Activated naive CD4-positive, alpha-beta T cell treated with anti-CD3 and anti-CD28 coated beads, Interleukin-2, amount 50 U/mL, for 24 hours (primary cell): Measurements from ENCODE around the gene HTR3C.
A peak's percentile ranks its signal among the peaks of the same experiment; 100 is the strongest.
"Not testable (repeated sequence)": the region's sequence is repeated elsewhere in the genome, so short reads cannot be mapped to it uniquely, and the experiment has no call there.

Source experiments
- H3K27ac Mint-ChIP-seq: one replicate; pipeline ENCODE4 v1.8.0; 2021; ENCODE audit warnings: mild to moderate bottlenecking, mixed read lengths
- H3K27me3 Mint-ChIP-seq: one replicate; pipeline ENCODE4 v1.8.0; 2021; ENCODE audit warnings: mixed read lengths
- H3K36me3 Mint-ChIP-seq: one replicate; pipeline ENCODE4 v1.8.0; 2021; ENCODE audit warnings: mixed read lengths
- H3K4me1 Mint-ChIP-seq: one replicate; pipeline ENCODE4 v1.8.0; 2021; ENCODE audit warnings: mixed read lengths
- H3K4me3 Mint-ChIP-seq: one replicate; pipeline ENCODE4 v1.8.0; 2021; ENCODE audit warnings: mild to moderate bottlenecking, mixed read lengths
- H3K9me3 Mint-ChIP-seq: one replicate; pipeline ENCODE4 v1.8.0; 2021; ENCODE audit warnings: mixed read lengths

HTR3C gene, protein sequence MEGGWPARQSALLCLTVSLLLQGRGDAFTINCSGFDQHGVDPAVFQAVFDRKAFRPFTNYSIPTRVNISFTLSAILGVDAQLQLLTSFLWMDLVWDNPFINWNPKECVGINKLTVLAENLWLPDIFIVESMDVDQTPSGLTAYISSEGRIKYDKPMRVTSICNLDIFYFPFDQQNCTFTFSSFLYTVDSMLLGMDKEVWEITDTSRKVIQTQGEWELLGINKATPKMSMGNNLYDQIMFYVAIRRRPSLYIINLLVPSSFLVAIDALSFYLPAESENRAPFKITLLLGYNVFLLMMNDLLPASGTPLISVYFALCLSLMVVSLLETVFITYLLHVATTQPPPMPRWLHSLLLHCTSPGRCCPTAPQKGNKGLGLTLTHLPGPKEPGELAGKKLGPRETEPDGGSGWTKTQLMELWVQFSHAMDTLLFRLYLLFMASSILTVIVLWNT

DNA sequence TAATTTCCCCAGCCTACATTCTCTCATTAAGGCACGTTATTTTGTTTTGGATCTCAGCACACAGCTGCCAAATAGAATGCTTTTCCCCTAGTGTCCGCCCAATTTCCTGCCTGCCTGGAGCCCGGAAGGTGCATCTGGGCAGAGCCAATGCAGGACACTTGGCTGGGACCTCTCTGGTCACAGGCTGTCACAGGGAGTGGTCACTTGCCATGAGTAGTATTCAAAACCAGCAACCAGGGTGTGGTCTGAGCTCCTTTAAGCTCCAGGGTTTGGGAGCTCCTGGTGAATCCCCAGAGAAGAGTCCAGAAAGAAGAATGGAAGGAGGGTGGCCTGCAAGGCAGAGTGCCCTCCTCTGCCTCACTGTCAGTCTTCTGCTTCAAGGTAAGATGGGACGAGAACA, at the start of gene HTR3C:
HTR3C (plus strand) TSS at position 281 of the 400 bp plus-strand sequence; CDS start at position 315, 34 bp downstream.
- peaks cover 2% of the 10 kb centered on the region for H3K27me3 Mint-ChIP-seq

DNA sequence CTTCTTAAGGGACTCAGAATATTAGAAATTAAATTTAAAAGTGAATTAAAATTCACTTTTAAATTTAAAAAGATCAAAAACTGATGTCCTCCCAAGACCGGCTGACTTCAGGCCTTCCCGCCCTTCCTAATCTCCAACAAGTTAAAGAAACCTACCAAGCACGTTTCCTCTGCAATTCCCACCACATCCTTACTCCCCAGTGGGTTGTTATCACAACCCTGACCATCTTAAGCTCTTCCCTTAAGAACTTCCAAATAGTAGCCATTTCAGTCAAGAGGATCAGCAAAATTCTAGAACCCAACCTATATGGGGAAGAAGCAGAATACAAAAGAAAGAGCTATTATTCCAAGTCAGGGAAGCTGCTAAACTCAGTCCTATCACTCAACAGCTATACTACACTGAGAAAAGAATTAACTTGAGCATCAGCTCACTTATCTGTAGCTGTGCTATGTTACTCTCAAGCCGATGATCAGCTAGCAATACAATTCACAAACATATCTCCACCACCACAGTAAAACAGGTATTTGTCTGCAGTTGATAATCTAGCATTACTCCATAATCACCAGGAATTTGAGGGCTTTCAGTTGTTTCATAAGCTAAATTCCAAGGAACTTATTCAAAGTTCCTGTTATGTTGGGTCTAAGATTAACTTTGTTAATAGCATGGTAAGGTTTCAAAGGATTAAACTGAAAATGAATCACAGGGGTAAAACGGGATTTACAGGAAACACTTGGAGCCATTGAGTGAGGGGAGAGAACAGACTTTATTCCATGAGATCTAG, 49.5 kb upstream of the HTR3C start:
- Mint-ChIP-seq H3K27me3 (no peaks in the 10 kb centered on the region), H3K36me3 (peaks cover 8% of the 10 kb centered on the region), H3K4me3 (no peak overlapping the region), H3K27ac (no peak overlapping the region), H3K4me1 (peaks cover 11% of the 10 kb centered on the region), H3K9me3 (no peaks in the 10 kb centered on the region)

More for the DNA sequence above, at the start of gene HTR3C:
- H3K27ac Mint-ChIP-seq: no peak within 1 kb of the TSS
- H3K4me1 Mint-ChIP-seq: no peaks in the 10 kb centered on the region
- H3K4me3 Mint-ChIP-seq: no peak within 1 kb of the TSS
- no peaks in the 10 kb centered on the region for H3K9me3 Mint-ChIP-seq
- H3K36me3 Mint-ChIP-seq: no peaks in the 10 kb centered on the region

DNA sequence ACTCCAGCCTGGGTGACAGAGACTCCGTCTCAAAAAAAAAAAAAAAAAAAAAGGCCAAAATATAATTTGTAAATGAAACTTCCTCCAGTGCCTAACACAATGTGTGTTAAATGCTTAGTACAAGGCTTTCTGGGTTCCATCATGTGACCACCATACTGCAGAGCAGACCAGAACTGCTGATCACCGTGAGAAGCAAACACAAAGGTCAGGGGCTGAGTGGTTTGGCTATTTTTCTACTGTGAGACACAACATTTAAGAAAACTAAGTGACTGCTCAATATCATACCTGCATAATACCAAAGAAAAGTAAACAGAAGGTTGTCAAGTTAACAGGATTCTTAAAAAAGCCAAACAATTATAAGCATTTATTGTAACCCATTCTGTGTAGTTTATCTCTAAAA, 48.4 kb upstream of the HTR3C start:
- H3K4me3 Mint-ChIP-seq: no peak overlapping the region
- no peaks in the 10 kb centered on the region for H3K9me3 Mint-ChIP-seq
- no peak overlapping the region for H3K27ac Mint-ChIP-seq
- no peaks in the 10 kb centered on the region for H3K27me3 Mint-ChIP-seq
- H3K4me1 Mint-ChIP-seq: peaks cover 11% of the 10 kb centered on the region
- peaks cover 6% of the 10 kb centered on the region for H3K36me3 Mint-ChIP-seq

DNA sequence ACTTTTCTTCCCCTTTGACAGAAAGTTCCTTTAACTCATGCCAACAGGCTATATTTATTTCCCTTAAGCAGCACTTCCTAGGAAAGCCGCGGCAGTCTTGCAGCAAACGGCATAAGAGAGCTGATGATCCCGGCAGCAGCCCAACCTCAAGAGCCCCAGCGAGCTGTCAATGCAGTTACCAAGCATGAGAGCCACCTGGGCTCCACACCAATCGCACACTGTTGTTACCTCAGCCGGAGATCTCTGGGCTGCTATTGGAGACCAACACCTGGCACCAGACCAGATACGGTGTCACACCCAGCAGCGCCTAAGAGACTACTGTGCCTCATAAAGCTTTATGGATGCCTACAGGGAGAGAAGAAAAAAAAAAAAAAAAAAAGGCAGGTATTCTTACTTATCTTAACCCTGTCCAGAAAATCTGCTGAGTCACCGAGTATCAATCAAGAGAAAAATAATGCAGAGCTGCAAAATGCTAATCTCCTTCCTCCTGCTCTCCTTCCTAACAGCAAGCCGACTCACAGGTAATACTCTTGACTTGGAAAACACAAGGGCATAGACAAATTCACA, 46.8 kb upstream of the HTR3C start:
- Mint-ChIP-seq H3K27me3 (no peaks in the 10 kb centered on the region), H3K36me3 (peaks cover 7% of the 10 kb centered on the region), H3K27ac (peak overlapping the region; percentile 57), H3K4me1 (peaks cover 11% of the 10 kb centered on the region), H3K4me3 (peak overlapping the region; percentile 26), H3K9me3 (no peaks in the 10 kb centered on the region)

DNA sequence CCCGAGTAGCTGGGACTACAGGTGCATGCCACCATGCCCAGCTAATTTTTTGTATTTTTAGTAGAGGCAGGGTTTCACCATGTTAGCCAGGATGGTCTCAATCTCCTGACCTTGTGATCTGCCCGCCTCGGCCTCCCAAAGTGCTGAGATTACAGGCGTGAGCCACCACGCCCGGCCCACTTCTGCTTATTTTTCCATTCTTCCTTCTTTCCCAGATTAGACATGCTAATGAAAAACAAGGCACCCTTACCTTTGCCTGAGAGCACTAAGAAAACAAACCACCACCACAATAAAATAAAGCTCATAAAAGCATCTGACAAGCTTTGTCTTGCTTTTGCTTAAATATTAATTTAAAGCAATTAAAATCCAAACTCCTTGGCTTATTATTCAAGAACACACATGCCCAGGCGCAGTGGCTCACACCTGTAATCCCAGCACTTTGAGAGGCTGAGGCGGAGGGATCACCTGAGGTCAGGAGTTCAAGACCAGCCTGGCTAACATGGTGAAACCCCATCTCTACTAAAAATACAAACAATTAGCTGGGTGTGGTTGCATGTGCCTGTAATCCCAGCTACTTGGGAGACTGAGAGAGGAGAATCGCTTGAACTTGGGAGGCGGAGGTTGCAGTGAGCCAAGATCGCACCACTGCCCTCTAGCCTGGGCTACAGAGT, 45.6 kb upstream of the HTR3C start:
- peaks cover 11% of the 10 kb centered on the region for H3K4me1 Mint-ChIP-seq
- not testable (repeated sequence) for H3K9me3 Mint-ChIP-seq, H3K36me3 Mint-ChIP-seq, H3K27me3 Mint-ChIP-seq, H3K4me3 Mint-ChIP-seq, H3K27ac Mint-ChIP-seq

DNA sequence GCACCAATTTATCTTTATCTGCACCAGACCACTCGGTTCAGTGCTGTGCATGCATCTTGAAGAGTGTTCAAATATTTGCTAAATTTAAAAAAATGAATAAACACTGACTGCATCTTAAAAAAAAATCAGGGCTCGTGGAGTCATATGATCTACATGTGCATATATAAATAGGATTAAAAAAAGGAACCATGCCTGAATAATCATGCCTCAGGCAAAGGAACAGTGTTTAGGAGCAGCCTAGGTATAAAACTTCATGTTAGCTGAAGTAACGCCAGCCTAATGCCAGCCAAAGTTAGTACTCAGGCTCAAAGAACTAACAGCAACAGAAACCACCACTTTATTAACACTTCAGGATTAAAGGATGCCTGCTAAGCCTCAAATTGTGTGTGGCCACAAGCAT, 44.7 kb upstream of the HTR3C start:
- Mint-ChIP-seq H3K4me1 (peaks cover 11% of the 10 kb centered on the region), H3K27me3 (no peaks in the 10 kb centered on the region), H3K27ac (no peak overlapping the region), H3K9me3 (no peaks in the 10 kb centered on the region), H3K4me3 (no peak overlapping the region), H3K36me3 (peaks cover 11% of the 10 kb centered on the region)

DNA sequence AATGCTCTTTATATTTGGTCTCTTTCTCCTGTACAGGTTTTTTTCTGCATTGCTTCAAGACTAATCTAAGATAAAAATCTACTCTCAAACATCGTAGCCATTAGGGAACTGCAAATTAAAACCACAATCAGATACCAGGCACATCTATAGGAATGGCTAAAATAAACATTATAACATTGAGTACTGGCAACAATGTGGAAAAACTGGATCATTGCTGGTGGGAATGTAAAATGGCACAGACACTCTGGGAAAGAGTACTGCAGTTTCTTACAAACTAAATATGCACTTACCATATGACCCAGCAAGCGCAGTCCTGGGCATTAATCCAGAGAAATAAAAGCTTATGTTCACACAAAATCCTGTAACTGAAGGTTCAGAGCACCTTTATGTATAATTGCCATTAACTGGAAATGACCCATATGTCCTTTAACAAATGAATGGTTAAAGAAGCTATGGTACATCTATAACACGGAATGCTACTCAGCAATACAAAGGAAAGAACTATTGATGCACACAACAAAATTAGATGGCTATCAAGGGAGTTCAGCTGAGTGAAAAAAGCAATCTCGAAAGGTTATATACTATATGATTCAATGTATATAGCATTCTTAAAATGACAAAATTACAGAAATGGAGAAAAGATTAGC, 41.5 kb upstream of the HTR3C start:
- H3K4me3 Mint-ChIP-seq: no peak overlapping the region
- H3K27me3 Mint-ChIP-seq: no peaks in the 10 kb centered on the region
- peaks cover 13% of the 10 kb centered on the region for H3K36me3 Mint-ChIP-seq
- H3K9me3 Mint-ChIP-seq: no peaks in the 10 kb centered on the region
- H3K4me1 Mint-ChIP-seq: peaks cover 17% of the 10 kb centered on the region
- H3K27ac Mint-ChIP-seq: no peak overlapping the region

DNA sequence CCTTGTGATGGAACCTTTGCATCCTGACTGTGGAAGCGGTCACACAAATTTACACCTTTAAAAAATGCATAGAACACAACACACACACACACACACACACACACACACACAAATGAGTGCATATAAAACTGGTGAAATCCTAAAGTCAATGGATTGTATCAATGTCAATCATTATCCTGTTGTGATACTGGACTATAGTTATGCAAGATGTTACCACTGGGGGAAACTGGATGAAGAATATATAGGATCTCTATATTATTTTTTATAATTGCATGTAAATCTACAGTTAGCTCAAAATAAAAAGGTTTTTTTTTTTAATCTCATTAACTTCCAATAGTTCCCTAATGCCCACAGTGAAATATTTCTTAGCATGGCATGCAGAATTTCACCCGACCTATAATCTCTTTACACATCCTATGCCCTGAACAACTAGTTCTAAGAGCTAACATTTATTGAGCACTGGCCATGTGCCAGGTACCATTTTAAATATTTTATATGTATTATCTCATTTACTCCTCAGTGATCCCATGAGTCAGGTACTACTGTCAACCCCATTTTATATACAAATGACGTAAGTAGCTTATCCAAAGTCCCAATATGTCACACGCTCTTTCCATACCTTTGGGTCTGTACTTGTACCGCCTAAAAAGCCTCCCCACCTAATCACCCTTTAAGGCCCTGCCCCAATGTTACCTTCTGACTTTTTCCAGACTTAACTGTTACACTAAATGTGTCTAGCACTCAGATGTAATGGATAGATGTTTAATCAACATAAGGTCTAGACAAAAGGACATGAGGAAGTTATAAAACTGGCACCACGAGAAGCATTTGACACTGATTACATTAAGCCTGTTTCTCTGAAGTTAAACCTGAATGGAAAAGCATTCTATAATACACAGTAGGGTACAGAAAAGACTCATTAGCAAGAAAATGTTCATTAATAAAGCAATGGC, 40.6 kb upstream of the HTR3C start:
- no peaks in the 10 kb centered on the region for H3K9me3 Mint-ChIP-seq
- peaks cover 20% of the 10 kb centered on the region for H3K4me1 Mint-ChIP-seq
- H3K4me3 Mint-ChIP-seq: no peak overlapping the region
- H3K27me3 Mint-ChIP-seq: no peaks in the 10 kb centered on the region
- peaks cover 13% of the 10 kb centered on the region for H3K36me3 Mint-ChIP-seq
- H3K27ac Mint-ChIP-seq: no peak overlapping the region

DNA sequence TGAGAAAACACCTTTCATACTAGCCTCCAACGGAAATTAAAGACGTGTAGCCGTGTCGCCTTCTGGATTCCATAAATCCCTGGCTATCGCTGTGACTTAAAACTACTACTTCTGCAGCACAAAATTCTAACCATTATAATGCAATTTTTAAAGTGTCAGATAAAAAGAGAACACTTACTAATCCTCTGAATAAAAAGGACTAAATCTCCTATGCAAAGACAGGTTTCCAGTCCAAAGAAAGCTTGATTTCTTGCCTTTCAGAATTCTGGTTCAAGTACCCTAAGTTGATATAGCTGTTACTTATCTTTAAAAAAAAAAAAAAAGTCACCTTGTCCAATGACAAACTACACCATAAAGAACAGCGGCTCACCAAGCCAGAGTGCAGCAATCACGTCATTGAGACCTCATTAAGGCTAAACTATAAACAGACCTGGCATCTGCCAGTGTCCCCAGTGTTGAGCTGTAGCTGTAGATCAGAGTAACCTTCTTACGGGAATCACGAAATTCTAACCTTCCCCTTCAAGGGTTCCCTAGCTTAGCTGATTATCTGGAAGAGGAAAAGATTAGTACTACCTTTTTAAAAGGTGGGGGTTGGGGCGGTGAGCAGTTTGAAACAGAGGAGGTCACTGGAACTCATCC, 37.3 kb upstream of the HTR3C start:
- Mint-ChIP-seq H3K27me3 (peaks cover 2% of the 10 kb centered on the region), H3K27ac (no peak overlapping the region), H3K36me3 (peaks cover 8% of the 10 kb centered on the region), H3K9me3 (no peaks in the 10 kb centered on the region), H3K4me3 (peak overlapping the region; percentile 76), H3K4me1 (peaks cover 31% of the 10 kb centered on the region)

DNA sequence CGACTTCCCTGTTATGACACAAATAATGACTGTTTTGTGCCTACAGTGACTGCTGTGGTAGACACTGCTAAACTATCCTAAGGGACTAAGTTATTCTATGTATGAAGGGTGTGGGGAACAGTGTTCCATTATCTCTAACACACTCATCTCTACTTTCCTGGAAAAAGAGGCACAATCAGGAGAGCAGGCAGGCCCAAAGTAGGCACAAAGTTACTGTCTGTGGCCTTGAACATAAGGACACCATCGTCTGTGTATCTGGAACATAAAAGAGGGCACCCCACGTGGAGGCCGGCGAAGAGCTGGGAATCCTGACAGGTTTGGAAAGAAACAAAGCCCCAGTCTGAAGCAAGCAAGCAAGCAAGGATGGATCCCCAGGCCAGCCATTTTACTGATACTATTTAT, 36.7 kb upstream of the HTR3C start:
- peaks cover 31% of the 10 kb centered on the region for H3K4me1 Mint-ChIP-seq
- H3K27ac Mint-ChIP-seq: no peak overlapping the region
- peaks cover 2% of the 10 kb centered on the region for H3K27me3 Mint-ChIP-seq
- H3K9me3 Mint-ChIP-seq: no peaks in the 10 kb centered on the region
- H3K36me3 Mint-ChIP-seq: peaks cover 8% of the 10 kb centered on the region
- H3K4me3 Mint-ChIP-seq: peak overlapping the region; percentile 76

DNA sequence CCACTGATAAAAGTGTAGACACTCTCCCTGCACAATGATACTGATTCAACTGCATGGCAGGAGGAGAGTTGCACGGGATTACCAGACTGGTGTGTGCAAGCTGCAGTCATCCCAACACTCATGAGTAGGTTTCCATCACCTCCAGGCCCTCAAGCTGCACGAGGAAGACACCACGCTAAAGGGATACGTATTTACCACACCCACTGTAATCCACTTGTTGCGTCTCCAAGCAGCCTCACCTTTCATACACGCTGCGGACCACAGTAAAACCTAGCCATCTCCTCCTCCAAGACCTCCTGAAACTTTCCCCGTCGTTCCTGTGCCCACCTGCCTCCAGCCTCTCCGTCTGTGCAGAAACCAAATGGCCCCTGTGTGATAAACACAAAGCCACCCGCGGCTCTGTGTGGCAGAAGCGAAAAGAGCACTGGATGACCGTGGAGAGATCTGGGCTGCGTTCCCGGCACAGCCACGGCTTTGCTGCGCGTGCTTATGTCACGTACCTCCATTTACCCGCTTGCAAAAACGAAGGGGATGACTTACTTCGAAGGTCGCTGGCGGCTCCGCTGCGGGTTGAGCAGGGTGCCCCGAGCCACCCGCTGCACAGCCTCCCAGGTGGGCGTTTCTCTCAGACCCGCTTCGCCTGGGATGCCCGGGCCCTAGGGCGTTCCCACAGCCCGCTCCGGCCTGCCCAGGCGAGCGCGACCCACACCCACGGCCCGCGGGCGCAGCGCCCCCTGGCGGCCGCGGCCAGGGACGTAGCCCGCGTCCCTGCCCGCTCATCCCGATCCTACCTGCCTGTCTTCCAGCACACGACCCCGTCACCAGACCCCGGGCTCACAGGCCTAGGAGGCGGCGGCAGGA, 35.8 kb upstream of the HTR3C start:
- H3K27ac Mint-ChIP-seq: peak overlapping the region; percentile 82
- peaks cover 8% of the 10 kb centered on the region for H3K36me3 Mint-ChIP-seq
- H3K9me3 Mint-ChIP-seq: no peaks in the 10 kb centered on the region
- H3K4me3 Mint-ChIP-seq: peak overlapping the region; percentile 99
- peaks cover 31% of the 10 kb centered on the region for H3K4me1 Mint-ChIP-seq
- peaks cover 5% of the 10 kb centered on the region for H3K27me3 Mint-ChIP-seq

DNA sequence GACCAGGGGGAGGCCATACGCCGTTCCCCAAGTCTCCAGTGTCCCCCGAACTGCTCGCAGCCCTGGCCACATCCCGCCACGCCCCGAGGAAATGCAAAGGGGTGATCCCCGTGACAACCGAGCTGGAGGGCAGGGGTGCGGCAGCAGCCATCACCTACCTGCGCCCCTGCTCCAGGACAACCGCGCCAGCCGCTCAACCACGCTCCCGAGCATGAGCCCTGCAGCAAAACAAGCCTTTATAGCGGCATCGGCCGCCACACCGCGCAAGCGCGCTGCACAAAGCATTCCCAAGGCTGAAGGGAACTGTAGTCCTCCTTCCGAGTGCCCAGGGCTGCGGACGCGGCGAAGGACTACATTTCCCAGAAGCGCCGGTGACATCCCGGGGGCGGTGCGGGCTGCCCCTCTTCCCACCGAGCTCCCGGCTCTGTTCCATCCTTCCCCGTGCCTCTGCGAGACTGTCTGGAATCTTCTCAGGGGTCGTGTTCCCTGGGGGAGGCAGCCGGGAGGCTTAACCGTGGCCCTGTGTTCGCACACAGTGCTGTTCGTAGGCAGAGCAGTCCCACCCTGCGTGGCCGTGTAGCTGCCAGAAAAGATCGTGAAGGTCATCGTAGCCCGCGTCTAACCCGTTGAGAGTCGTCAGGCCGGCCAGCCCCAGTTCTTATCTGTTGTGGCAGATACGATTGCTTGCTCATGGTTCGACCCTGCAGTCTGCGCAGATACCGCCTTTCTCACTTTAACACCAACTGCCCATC, 35.0 kb upstream of the HTR3C start, which contains the start of gene ABCC5:
ABCC5 (minus strand) TSS at position 213 of the 752 bp plus-strand sequence. CDS start 3,492 bp downstream, outside the sequence.
- Mint-ChIP-seq H3K27ac (peak within 1 kb of the TSS; percentile 82), H3K4me1 (peaks cover 31% of the 10 kb centered on the region), H3K9me3 (no peaks in the 10 kb centered on the region), H3K27me3 (peaks cover 5% of the 10 kb centered on the region), H3K4me3 (peak within 1 kb of the TSS; percentile 99), H3K36me3 (peaks cover 4% of the 10 kb centered on the region)
